HepG2 (cell line): ENCODE results near the gene TMED6.

ENCODE experiments used
- HCFC1 ChIP-seq: fragments of 150-350 bp; IDR thresholded peaks from 2 replicates; pipeline ENCODE4 v1.6.1; 2014; ENCODE audit warnings: low read depth, low read length
- MTA3 ChIP-seq: sonication (generic); formaldehyde crosslinking; IDR thresholded peaks from 2 replicates; pipeline ENCODE4 v1.4.0; 2020; ENCODE audit warnings: missing genetic modification reagents
- THRA ChIP-seq: sonication (generic); formaldehyde crosslinking; IDR thresholded peaks from 2 replicates; pipeline ENCODE4 v1.4.0; 2020; ENCODE audit warnings: missing genetic modification reagents, borderline replicate concordance
- ZBTB7A ChIP-seq: sonication (generic); formaldehyde crosslinking; IDR thresholded peaks from 2 replicates; pipeline ENCODE4 v1.8.0; 2022; ENCODE audit warnings: mild to moderate bottlenecking, missing genetic modification reagents
- ZNF552 ChIP-seq: sonication (generic); formaldehyde crosslinking; IDR thresholded peaks from 2 replicates; pipeline ENCODE4 v1.9.0; 2022; ENCODE audit warnings: missing genetic modification reagents, mild to moderate bottlenecking, borderline replicate concordance

DNA sequence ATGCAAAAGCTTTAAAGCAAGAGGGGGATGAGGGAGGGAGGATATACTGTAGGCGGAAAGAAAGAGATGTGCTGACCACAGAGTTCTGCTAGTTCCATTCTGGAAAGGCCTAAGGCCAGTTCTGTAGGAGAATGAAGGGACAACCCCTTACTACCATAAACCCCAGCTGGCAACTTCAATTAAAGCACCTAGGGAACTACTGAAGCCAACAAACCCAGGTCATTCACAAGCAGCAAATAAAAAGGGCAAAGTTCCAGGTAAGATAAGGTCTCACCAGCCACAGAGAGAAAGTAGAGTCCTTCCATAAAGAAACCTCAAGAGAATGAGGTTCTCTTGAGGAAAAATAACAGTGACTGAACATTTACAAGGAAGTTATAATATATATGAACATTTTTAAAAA, 21.4 kb upstream of the TMED6 start:
- TF ChIP-seq HCFC1: no peak
- no peak for TF ChIP-seq ZNF552 (CRISPR knock-in tag)
- TF ChIP-seq ZBTB7A: no peak
- TF ChIP-seq MTA3 (CRISPR knock-in tag): no peak
- no peak for TF ChIP-seq THRA (CRISPR knock-in tag)
